ENCODE data around the gene RANBP3.
A peak's percentile ranks its signal among the peaks of the same experiment; 100 is the strongest.

The RANBP3 gene

DNA sequence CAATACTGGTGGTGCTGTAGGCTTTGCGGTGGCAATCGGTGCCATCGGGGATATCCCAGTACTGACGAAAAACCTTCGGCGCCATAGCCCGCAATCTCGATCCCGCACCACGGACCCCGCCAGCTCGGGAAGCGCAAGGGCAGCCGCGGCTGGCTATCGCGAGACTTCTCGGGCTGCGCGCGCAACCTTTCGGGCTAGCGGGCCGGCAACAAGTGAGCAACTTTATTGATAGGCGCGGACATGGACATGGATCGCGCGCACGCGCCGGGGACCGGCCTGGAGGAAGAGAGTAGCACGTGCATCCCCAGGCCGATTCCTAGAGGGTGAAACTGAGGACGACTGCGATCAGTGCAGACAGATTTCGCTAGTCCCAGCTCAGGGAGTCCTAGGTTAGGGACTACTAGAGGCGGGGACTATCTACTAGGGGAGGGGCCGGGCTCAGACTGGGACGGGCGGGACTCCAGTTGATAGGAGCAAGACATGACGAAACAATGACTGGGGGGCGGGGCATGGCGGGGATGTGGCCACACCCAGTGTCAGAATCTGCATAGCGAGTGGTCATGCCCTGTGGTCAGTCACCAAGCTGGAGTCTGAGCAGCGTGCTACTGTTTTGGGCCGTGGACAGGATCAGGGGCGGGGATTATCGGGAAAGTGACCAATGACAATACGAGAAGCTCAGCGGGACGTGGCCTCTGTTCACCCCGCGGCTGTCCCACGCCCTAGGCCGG is 74.2 kb downstream of the RANBP3 start, which contains the start of gene NDUFA11:
TSS of gene NDUFA11 (minus strand) at position 167 of the 728 bp plus-strand sequence. CDS start at position 85, 82 bp downstream.
- TF ChIP-seq CTCF (IDR thresholded peaks at IDR 0.05; ENCODE audit: insufficient read depth, low read length, poor library complexity, severe bottlenecking), result no peak
- peak; percentile 98 for DNase-seq (ENCODE audit: extremely low read depth, insufficient read length)
- H3K4me3 ChIP-seq (replicated peaks; ENCODE audit: low read depth, low read length), result peak within 1 kb of the TSS; percentile 99
- H3K36me3 ChIP-seq (ENCODE audit: control insufficient read depth, insufficient read depth, low read length), result peaks cover 8% of the 10 kb centered on the region
- no peaks in the 10 kb centered on the region for H3K27me3 ChIP-seq (replicated peaks; ENCODE audit: control insufficient read depth, insufficient read depth, low read length)

GRCh38 chr19:5903056-5903623 is 74.8 kb downstream of the RANBP3 start:
- no peak for DNase-seq (ENCODE audit: extremely low read depth, insufficient read length)
- Histone ChIP-seq H3K4me3 (replicated peaks; ENCODE audit: low read depth, low read length) (peak overlapping the region; percentile 99), H3K27me3 (replicated peaks; ENCODE audit: control insufficient read depth, insufficient read depth, low read length) (no peaks in the 10 kb centered on the region), H3K36me3 (ENCODE audit: control insufficient read depth, insufficient read depth, low read length) (peaks cover 6% of the 10 kb centered on the region)
- no peak for TF ChIP-seq CTCF (IDR thresholded peaks at IDR 0.05; ENCODE audit: insufficient read depth, low read length, poor library complexity, severe bottlenecking)

DNA sequence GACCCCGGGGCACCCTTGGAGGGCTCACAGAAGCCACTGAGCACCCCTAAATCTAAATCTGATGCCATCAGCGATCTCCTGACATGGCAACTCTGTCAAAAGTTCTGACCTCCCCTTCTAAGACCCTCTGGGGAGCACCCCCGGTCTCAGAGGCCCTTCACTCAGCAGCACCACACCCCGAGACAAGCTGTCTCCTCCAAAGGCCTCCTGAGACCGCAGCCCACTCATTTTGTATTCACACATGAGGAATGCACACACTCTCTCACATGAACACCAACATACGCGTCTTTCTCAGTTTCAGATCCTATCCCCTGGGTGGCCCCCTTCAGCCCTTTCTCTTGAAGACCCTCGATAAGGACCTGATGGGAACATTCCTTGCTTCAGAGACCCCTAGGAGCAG is 77.0 kb downstream of the RANBP3 start:
- Histone ChIP-seq H3K4me3 (replicated peaks; ENCODE audit: low read depth, low read length) (no peak overlapping the region), H3K27me3 (replicated peaks; ENCODE audit: control insufficient read depth, insufficient read depth, low read length) (no peaks in the 10 kb centered on the region), H3K36me3 (ENCODE audit: control insufficient read depth, insufficient read depth, low read length) (peaks cover 8% of the 10 kb centered on the region)
- no peak for TF ChIP-seq CTCF (IDR thresholded peaks at IDR 0.05; ENCODE audit: insufficient read depth, low read length, poor library complexity, severe bottlenecking)
- DNase-seq (ENCODE audit: extremely low read depth, insufficient read length), result no peak

DNA sequence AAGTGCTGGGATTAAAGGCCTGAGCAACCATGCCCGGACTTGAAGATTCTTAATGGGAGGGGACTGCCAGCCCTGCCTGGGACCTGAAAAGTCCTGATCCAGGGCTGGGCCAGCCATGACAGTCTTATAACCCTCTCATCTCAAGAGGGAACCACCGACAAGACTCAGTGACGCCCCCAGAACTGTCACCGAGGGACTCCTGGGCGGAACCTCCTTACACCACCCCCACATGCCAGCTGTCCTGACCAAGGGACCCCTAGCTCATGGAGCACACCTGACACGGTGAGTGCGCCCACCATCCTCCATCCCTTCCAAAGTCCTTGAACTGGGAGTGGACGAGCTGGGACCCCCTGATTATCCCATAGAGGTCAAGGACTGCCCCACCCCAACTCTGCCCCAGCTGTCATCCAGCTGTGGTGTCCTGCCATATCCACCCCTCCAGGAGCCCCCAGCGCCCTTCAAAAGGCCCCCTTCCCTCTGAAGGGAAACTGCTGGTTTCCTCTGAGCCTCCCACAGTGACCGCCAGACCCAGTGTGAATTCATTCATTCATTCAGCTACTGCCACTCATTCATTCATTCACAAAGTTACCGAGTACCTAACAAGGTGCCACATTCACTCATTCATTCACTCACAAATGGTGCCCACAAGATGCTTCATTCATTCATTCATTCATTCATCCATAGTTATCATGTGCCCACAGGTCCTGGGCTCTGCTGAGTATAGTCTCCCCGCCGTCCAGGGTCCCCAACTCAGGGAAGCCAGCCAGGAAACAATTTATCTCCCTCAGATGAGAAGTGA is 78.0 kb downstream of the RANBP3 start:
- no peaks in the 10 kb centered on the region for H3K27me3 ChIP-seq (replicated peaks; ENCODE audit: control insufficient read depth, insufficient read depth, low read length)
- TF ChIP-seq CTCF (IDR thresholded peaks at IDR 0.05; ENCODE audit: insufficient read depth, low read length, poor library complexity, severe bottlenecking), result no peak
- peaks cover 13% of the 10 kb centered on the region for H3K36me3 ChIP-seq (ENCODE audit: control insufficient read depth, insufficient read depth, low read length)
- H3K4me3 ChIP-seq (replicated peaks; ENCODE audit: low read depth, low read length), result no peak overlapping the region
- no peak for DNase-seq (ENCODE audit: extremely low read depth, insufficient read length)

DNA sequence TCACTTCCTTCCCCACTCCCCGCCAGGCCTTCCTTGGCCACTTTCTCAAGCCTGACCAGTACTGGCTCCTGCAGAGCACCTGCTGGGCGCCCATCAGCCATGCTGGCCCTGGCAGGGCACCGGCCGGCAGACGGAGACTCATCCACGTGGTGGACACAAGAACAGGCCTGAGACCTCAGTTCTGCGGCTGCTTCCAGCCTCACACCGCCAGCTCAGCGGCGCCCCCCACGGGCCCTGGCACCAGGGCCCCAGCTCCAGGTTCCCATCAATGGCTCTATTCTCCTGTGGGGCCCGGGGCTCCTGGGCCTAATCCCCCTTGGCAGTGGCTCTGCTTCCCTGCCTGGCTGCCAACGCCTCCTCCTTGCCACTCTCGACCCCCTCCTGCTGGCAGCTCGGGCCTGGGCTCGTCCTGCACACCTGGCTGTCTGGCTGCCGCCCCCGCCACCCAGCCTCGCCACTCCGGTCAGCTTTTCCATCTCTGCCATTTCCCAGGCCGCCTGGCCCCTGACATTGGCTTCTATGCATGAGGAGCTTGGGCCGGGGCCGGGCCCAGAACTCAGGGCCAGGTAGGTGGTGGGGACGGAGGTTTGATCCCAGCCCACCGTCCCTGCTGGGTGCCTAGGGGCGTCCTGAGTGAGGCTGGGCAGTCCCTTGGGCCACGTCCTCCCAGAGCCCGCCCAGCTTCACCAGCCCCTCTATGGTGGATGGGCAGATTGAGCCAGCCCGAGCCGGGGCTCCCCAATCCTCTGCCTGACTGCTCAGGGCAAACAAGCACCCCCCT is 80.6 kb downstream of the RANBP3 start:
- Histone ChIP-seq H3K27me3 (replicated peaks; ENCODE audit: control insufficient read depth, insufficient read depth, low read length) (no peaks in the 10 kb centered on the region), H3K36me3 (ENCODE audit: control insufficient read depth, insufficient read depth, low read length) (peaks cover 13% of the 10 kb centered on the region), H3K4me3 (replicated peaks; ENCODE audit: low read depth, low read length) (no peak overlapping the region)
- TF ChIP-seq CTCF (IDR thresholded peaks at IDR 0.05; ENCODE audit: insufficient read depth, low read length, poor library complexity, severe bottlenecking), result peak; percentile 4
- DNase-seq (ENCODE audit: extremely low read depth, insufficient read length), result no peak
